ENCODE results near the gene ZSWIM6. TPM values are rescaled to one million over a fixed set of nuclear protein-coding genes. Genes with fewer than 3 reads are reported as not detected.

The ZSWIM6 gene
- total and polyA plus RNA-seq, 2 experiments from 2014 or later: 9.0 to 12.7 TPM

DNA sequence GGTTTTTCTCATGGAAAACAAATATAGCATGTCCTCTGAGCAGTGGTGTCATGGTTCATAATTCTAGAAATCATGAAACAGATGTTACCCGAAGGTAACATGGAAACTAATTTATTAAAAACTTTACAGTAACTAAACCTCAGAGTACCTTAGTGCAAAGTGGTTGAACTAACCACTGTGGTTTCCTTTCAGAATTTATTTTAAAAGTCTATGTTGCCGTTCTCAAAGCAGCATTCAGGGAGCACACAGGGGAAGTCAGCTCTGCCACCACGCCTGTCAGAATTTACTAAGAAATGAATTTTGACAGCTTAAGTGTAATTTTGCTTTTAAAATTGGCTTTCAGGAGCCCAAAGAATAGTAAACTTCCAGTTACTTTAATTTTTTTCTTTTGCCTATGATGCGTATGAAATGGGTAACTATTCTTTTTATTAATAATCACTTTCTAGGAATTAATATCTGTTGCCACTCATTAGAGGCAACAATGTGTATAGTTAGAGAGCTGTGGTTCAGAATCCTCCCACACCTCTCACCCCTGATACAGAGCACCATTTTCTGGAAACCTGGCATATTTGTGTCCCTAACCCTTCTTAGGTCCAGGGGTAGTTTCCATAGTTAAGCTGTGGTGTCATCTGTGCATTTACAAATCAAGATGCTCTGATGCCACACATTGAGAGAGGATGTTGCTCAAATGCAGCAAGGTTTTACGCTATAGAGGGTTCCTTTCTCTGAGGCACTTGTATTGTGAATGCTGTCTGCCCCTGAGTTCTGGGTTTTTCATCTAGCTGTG lies 202.6 kb downstream of the ZSWIM6 start:
- H3K9me2 ChIP-seq (replicated peaks; ENCODE audit: insufficient read depth): no peaks in the 10 kb centered on the region
- 95% methylated on average over 5 of the region's 5 CpGs for WGBS (ENCODE audit: low lambda C conversion rate, missing lambda C conversion rate)
- no peak overlapping the region for H2AFZ ChIP-seq
- H3K4me2 ChIP-seq: no peak overlapping the region
- no peak overlapping the region for H3K27ac ChIP-seq
- H3K4me3 ChIP-seq: no peak overlapping the region
- no peaks in the 10 kb centered on the region for H3K4me1 ChIP-seq (ENCODE audit: insufficient read depth)
- no peaks in the 10 kb centered on the region for H3K79me2 ChIP-seq
- TF ChIP-seq CTCF (IDR thresholded peaks at IDR 0.05; ENCODE audit: poor library complexity) (no peak), EZH2phosphoT487 (IDR thresholded peaks at IDR 0.05; ENCODE audit: low read depth, severe bottlenecking, unreplicated experiment) (no peak)
- H3K9me3 ChIP-seq (ENCODE audit: low read depth): no peaks in the 10 kb centered on the region
- H3K36me3 ChIP-seq (replicated peaks; ENCODE audit: insufficient read depth, low read depth): no peaks in the 10 kb centered on the region
- no peaks in the 10 kb centered on the region for H3K27me3 ChIP-seq
- DNase-seq (ENCODE audit: low spot score): no peak
- H4K20me1 ChIP-seq (ENCODE audit: insufficient read depth, poor library complexity, severe bottlenecking): no peaks in the 10 kb centered on the region

DNA sequence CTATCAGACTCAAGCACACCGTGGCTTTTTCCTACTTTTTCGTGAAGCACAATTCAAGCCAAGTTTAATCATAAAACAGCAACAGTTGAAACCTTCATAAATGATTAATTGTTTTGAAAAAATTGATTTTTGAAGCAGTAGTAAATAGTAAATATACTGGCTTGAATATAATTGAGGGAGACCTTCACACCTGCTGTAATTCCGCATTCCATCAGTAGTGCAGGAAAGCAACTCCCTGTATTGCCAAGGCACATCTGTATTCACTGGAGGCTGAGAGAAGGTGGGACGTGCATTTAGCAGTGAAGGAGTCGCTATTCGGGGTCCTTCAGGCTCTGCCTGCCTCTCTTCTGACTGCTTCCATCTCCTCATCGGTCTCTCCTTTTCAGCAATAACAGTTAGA lies 203.8 kb downstream of the ZSWIM6 start:
- TF ChIP-seq EZH2phosphoT487 (IDR thresholded peaks at IDR 0.05; ENCODE audit: low read depth, severe bottlenecking, unreplicated experiment) (no peak), EZH2 (IDR thresholded peaks at IDR 0.05; ENCODE audit: borderline replicate concordance) (no peak), CTCF (IDR thresholded peaks at IDR 0.05; ENCODE audit: poor library complexity) (no peak)
- H2AFZ ChIP-seq: no peak overlapping the region
- DNase-seq (ENCODE audit: low spot score): no peak
- no peaks in the 10 kb centered on the region for H3K27me3 ChIP-seq
- no peaks in the 10 kb centered on the region for H3K36me3 ChIP-seq (replicated peaks; ENCODE audit: insufficient read depth, low read depth)
- WGBS (ENCODE audit: low lambda C conversion rate, missing lambda C conversion rate): 97% methylated on average over 7 of the region's 7 CpGs
- H4K20me1 ChIP-seq (ENCODE audit: insufficient read depth, poor library complexity, severe bottlenecking): no peaks in the 10 kb centered on the region
- no peak overlapping the region for H3K4me2 ChIP-seq
- no peaks in the 10 kb centered on the region for H3K9me2 ChIP-seq (replicated peaks; ENCODE audit: insufficient read depth)
- H3K4me1 ChIP-seq (ENCODE audit: insufficient read depth): no peaks in the 10 kb centered on the region
- H3K79me2 ChIP-seq: no peaks in the 10 kb centered on the region
- H3K27ac ChIP-seq: no peak overlapping the region
- H3K4me3 ChIP-seq: no peak overlapping the region
- no peaks in the 10 kb centered on the region for H3K9me3 ChIP-seq (ENCODE audit: low read depth)

GRCh38 chr5:61536922-61537321 lies 204.9 kb downstream of the ZSWIM6 start:
- TF ChIP-seq CTCF (IDR thresholded peaks at IDR 0.05; ENCODE audit: poor library complexity) (no peak), EZH2phosphoT487 (IDR thresholded peaks at IDR 0.05; ENCODE audit: low read depth, severe bottlenecking, unreplicated experiment) (no peak), EZH2 (IDR thresholded peaks at IDR 0.05; ENCODE audit: borderline replicate concordance) (no peak)
- DNase-seq (ENCODE audit: low spot score): no peak
- Histone ChIP-seq H3K4me2 (no peak overlapping the region), H3K36me3 (replicated peaks; ENCODE audit: insufficient read depth, low read depth) (no peaks in the 10 kb centered on the region), H3K4me3 (no peak overlapping the region), H3K27me3 (no peaks in the 10 kb centered on the region), H3K27ac (no peak overlapping the region), H3K9me3 (ENCODE audit: low read depth) (no peaks in the 10 kb centered on the region), H4K20me1 (ENCODE audit: insufficient read depth, poor library complexity, severe bottlenecking) (no peaks in the 10 kb centered on the region), H2AFZ (no peak overlapping the region), H3K9me2 (replicated peaks; ENCODE audit: insufficient read depth) (no peaks in the 10 kb centered on the region), H3K79me2 (no peaks in the 10 kb centered on the region), H3K4me1 (ENCODE audit: insufficient read depth) (no peaks in the 10 kb centered on the region)
- WGBS (ENCODE audit: low lambda C conversion rate, missing lambda C conversion rate): 100% methylated on average over 1 of the region's 1 CpG
